Left cardiac atrium (tissue), 4 donors: Measurements from ENCODE around the gene PAPSS2. TPM values are rescaled to one million over a fixed set of nuclear protein-coding genes. Genes with fewer than 3 reads are reported as not detected.

Source experiments
- ATAC-seq, 2 donors: fragments of 200-7000 bp; cut with Tn5 transposase; one replicate each; pipeline ENCODE4 v1.9.1; 2020; ENCODE audit warnings: mild to moderate bottlenecking in 2 of 2, moderate library complexity in 2 of 2
- DNase-seq: peaks from one replicate; pipeline ENCODE4 v3.0.0-alpha.2; 2020
- intact Hi-C, 2 donors: fragments of 100-400 bp; cut with DNase I; formaldehyde crosslinking; loops; one replicate each; pipeline versions ENCODE4 v1.14.1 to v1.15.1; 2022 to 2023
- total RNA-seq, 2 donors: library from RNA; stranded (reverse); fragmentation: NEBNext Ultra II Directional; extraction: Animal tissue kit (Norgen Biotek cat#: 25700); gene quantifications; one replicate each; pipeline ENCODE4 v1.2.1, GENCODE V29; 2021
- donor health status: DM: no; HTN: yes; CAD: no.
- donor health status: DM: no; HTN: yes; CAD: no; lungs with severe emphysema.
- donor health status: DM: yes; HTN: yes; CAD: no.
- donor health status: Dilated cardiomyopathy.

Gene PAPSS2
- total RNA-seq, 2 donors from 2014 or later = 14.7 to 24.0 TPM

DNA sequence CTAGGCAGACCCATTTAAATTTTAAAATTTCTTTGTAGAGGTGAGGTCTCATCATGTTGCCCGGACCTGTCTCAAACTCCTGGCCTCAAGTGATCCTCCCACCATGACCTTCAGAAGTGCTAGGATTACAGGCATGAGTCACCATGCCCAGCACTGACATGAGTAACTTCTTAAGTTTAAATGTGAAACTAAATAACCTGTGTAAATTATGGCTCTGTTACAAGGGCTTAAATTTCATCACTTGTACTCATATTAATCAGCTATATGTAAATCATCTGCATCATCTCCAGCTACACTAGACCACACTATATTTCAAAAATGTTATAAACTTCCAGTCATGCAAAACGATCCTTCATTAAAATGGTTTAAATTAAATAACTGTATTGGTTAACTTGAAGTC is 102.2 kb downstream of the PAPSS2 start:
- ATAC-seq (peak in 1 of 2 donors; percentile 84), DNase-seq (no peak)
- intact Hi-C loops = no loop called here

DNA sequence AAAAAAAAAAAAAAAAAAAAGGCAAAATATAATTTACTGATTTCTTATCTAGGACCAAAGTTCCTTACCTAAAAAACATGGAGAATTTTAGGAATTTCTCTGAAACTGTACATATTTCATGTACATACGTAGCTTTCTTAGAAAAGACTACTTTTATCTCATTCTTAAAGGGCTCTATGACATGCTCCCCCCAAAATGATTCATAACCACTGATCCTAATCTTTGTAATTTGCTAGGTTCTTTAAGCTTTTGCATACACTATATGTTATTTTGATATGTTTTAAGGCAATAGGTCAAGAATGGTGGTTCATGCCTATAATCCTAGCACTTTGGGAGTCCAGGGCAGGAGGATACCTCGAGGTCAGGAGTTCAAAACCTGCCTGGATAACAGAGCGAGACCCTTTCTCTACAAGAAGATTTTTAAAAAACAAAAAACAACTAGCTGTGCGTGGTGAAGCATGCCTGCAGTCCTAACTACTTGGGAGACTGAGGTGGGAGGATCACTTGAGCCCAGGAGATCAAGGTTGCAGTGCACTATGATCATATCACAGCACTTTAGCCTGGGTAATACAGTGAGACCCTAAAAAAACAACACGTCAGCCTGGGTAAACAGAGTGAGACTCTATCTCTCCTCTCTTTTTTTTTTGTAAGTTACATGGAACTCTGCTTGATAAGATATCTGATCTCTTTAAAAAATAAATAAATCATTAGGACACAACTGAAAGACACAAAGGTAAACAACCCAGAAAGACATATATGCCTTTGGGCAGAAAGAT is 103.6 kb downstream of the PAPSS2 start:
- no peak for ATAC-seq
- intact Hi-C loops = no loop called here

DNA sequence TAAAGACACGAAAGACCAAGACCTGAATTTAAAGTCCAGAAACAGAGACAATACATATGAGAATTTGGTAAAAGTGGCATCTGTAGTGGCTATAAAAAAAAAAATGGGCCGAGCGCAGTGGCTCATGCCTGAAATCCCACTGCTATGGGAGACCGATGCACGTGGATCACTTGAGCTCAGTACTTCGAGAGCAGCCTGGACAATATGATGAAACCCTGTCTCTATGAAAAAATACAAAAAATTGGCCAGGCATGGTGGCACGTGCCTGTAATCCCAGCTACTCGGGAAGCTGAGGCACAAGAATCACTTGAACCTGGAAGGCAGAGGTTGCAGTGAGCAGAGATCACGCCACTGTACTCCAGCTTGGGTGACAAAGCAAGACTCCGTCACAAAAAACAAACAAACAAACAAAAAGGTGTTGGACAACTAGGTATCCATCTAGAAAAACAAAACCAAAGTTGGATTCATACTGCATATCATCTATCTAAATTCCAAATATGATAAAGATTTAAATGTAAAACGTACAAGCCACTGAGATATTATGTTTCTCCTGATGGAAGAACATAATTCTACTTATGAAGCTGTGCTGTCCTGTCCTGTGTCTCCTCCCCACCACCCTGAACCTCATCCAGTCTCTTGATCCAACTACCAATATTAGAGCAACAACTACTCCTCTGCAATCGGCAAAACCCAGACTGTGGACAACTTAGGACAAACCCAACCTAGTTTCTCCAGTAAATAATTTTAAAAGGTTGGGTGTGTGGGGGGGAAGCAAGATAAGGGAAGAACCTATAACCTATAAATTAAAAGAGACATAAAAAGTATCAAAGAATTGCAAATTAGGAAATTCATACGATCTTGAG is 104.6 kb downstream of the PAPSS2 start:
- no peak for ATAC-seq
- intact Hi-C loops = no loop called here

More for the DNA sequence above, 103.6 kb downstream of the PAPSS2 start:
- no peak for DNase-seq

DNA sequence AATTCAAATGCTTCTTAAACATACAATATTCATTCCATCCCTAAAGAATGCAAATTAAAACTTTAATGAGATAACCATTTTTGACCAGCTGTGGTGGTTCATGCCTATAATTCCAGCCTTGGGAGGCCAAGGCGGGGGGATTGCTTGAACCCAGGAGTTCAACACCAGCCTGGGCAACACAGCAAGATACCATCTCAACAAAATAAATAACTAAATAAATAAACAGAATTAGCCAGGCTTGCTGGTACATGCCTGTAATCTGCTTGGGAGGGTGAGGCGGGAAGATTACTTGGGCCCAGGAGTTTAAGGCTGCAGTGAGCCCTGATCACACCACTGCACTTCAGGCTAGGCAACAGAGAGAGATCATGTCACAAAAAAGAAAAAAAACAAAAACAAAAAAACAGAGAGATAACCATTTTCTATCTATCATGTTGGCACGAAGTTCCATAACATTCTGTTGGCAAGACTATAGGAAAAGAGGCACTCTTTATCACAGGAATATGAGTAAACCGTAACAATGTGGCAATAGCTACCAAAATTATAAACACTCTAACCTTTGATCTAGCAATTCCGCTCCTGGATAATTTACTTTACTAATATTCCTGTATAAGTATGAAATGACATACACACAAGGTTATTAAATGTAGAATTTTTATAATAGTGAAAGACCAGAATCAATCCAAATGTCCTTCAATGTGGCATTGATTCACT is 106.1 kb downstream of the PAPSS2 start:
- no peak for DNase-seq
- no peak for ATAC-seq
- intact Hi-C loops = no loop called here

More for the DNA sequence above, 104.6 kb downstream of the PAPSS2 start:
- DNase-seq = no peak

DNA sequence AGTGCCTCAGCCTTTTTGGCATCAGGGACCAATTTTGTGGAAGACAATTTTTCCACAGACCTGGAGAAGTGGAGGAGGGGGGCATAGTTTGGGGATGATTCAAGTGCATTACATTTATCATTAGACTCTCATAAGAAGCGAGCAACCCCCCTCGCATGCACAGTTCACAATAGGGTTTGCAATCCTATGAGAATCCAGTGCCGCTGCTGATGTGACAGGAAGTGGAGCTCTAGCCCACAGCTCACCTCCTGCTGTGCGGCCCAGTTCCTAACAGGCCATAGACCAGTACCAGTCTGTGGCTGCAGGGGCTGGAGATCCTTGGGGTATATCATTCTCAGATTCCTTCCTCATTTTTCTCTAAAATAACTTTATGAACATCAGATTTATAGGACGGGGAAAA is 107.6 kb downstream of the PAPSS2 start:
- intact Hi-C loops = no loop called here
- DNase-seq = no peak
- no peak for ATAC-seq

DNA sequence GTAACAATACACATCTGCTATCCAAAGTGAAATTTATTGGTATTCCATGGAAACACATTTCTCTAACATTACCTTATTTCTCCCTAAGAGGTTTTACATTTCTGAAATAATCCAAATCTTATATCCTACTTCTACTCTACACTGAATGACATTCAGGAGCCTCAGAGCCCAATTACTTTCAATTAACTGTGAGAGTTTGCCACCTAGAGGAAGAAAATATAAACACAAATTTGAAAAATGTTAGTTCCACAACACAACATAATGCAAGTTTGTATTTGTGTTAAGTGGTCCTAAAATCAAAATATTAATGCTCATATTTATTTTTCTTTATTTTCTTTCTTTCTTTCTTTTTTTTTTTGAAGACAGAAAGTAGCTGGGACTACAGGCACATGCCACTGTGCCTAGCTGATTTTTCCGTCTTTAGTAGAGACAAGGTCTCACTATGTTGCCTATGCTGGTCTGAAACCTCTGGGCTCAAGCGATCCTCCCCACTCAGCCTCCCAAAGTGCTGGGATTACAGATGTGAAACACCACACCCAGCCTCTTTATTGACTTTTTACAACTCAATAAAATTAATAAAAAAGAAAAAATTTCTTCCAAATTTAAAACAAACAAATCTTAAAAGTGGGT is 112.3 kb downstream of the PAPSS2 start:
- intact Hi-C loops = no loop called here
- peak in 1 of 2 donors; percentile 38 for ATAC-seq

DNA sequence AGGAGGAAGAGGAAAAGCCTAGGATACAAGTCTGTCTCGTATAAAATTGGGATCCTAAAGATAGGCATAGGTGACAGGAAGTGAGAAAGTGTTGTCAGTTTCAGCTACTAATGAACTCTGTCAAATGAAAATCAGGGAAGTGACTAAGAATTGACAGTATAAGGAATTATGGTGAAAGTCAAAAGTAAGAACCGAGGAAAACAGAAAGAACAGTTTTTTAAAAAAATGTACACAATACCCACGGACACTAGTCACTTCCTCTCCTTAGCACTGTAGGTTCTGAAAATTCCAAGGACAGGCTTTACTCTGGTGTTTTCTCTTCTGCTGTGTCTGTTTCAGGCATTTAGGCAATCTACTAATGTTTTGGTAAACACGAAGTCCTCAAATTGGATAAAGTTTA is 116.1 kb downstream of the PAPSS2 start:
- intact Hi-C loops = no loop called here
- no peak for ATAC-seq
- no peak for DNase-seq

More for the DNA sequence above, 112.3 kb downstream of the PAPSS2 start:
- DNase-seq = no peak

DNA sequence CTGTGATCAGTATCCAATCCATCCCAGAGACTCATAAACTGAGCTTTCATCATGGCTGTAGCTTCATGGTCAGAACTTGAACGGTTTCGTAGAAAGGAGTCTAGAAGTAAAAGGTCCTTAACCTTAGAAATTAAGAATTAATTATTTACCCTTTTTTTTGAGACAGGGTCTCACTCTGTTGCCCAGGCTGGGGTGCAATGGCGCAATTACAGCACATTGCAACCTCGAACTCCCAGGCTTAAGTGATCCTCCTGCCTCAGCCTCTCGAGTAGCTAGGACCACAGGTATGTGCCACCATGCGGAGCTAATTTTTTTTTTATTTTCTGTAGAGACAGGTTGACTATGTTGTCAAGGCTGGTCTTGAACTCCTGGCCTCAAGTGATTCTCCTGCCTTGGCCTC is 116.7 kb downstream of the PAPSS2 start:
- ATAC-seq (no peak), DNase-seq (no peak)
- intact Hi-C loops = no loop called here

DNA sequence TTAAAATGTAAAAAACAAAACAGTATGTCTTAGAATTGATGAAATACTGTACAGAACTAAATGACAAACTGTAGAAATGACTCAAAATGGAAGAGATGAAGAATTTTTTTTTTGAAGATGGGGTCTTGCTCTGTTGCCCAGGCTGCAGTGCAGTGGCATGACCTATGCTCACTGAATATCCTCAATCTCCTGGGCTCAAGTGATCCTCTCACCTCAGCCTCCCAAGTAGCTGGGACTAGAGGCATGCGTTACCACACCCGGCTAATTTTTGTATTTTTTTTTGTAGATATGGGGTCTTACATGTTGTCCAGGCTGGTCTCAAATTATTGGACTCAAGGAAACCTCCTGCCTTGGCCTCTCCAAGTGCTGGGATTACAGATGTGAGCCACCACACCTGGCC is 121.9 kb downstream of the PAPSS2 start:
- intact Hi-C loops = no loop called here
- no peak for ATAC-seq
- DNase-seq = no peak

DNA sequence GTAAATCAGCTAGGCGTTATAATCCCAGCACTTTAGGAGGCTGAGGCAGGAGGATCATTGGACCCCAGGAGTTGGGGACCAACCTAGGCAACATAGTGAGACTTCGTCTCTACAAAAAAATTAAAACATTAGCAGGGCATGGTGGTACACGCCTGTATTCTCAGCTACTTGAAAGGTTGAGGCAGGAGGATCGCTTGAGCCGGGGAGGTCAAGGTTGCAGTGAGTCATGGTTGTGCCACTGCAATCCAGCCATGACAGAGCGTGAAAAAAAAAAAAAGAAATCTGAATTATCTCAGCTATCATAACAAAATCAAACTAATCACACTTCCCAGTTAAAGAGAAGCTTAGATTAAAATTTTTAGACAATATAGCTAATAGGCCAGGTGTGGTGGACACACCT is 123.0 kb downstream of the PAPSS2 start:
- intact Hi-C loops = no loop called here
- ATAC-seq = no peak

DNA sequence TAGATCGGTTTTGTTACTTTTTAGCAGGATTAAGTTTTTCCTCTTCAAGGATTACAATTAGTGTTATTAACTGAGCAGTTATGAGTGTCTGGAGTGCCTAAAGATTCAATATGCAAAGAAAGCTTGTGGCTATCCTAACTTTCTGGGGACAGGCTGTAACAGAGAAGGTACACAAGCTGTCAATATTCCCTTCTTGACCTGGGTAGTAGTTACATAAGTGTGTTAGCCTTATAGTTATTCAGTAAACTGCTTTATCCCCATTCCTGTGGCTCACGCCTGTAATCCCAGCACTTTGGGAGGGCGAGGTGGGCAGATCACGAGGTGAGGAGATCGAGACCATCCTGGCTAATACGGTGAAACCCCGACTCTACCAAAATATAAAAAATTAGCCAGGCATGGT is 126.7 kb downstream of the PAPSS2 start:
- DNase-seq (no peak), ATAC-seq (no peak)
- intact Hi-C loops = no loop called here

More for the DNA sequence above, 123.0 kb downstream of the PAPSS2 start:
- DNase-seq = no peak

DNA sequence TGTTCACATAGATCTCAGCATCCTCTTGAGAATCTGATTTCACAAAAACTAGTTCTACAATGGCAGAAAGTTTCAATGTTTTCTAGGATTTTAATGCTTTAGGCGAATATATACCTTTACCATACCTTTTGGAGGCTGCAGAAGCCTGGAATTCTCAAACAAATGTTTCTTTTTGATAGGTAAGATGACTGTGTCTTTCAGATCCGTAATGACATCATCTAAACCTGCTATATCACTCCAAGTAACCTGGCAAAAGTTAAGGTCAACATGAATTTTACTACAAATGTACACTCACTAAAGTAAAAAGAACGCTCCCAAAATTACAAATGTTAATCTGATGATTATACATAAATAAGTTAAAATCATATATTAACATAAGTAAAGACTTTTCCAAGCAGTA is 130.5 kb downstream of the PAPSS2 start:
- ATAC-seq (no peak), DNase-seq (no peak)
- intact Hi-C loops = no loop called here

DNA sequence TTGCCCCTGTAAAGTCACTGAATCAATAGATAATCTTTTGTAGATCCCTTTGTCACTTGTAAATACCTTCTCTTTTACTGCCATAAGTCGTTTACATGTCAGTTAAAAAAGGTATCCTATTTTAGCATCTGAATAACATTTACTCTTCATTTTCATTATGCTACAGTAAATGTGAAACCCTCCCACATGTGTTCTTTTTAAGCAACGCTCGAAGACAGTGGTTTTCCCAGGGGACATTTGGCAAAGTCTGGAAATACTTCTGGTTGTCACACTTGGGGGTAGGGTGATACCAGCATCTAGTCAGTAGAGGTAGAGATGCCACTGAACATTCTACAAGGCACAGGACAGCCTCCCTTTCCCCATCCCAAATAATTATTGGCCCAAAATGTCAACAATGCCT is 134.6 kb downstream of the PAPSS2 start:
- DNase-seq (no peak), ATAC-seq (no peak)
- intact Hi-C loops = no loop called here

Other genes starting within 250 kb of the PAPSS2 start
- gene MINPP1, start 155.0 kb upstream of the PAPSS2 start, total RNA-seq = 1 to 10 TPM; 6.5 to 8.0 TPM
- gene ATAD1, start 158.3 kb downstream of the PAPSS2 start, total RNA-seq = 100 to 1,000 TPM in 1 of 2 donors, 10 to 100 TPM in 1; 84.9 to 150 TPM
- under 1 TPM; 0.56 to 0.58 TPM for gene KLLN, start 203.7 kb downstream of the PAPSS2 start, total RNA-seq
- 10 to 100 TPM; 76.7 to 79.7 TPM for gene PTEN, start 203.7 kb downstream of the PAPSS2 start, total RNA-seq